Gastroesophageal sphincter (tissue), 4 donors: ENCODE measurements around the gene TUBE1. TPM values are rescaled to one million over a fixed set of nuclear protein-coding genes. Genes with fewer than 3 reads are reported as not detected.

Source experiments
- ATAC-seq: fragments of 150-250 bp; one replicate; pipeline ENCODE4 v1.9.1; 2016; ENCODE audit warnings: mild to moderate bottlenecking, moderate library complexity
- H3K27ac ChIP-seq, 4 donors: fragments of 200-600 bp; sonication (generic) in 3 of 4; 1 replicate in 3 of 4; 2 replicates in 1 of 4; pipeline ENCODE4 v1.5.1; 2016 to 2019
- H3K27me3 ChIP-seq: fragments of 200-600 bp; sonication (generic); one replicate; pipeline ENCODE4 v1.5.1; 2019
- H3K36me3 ChIP-seq, 2 donors: fragments of 200-600 bp; sonication (generic); one replicate each; pipeline ENCODE4 v1.5.1; 2019; ENCODE audit warnings: control low read depth in 1 of 2
- H3K4me1 ChIP-seq, 3 donors: fragments of 200-600 bp; sonication (generic); 1 replicate in 2 of 3; 2 replicates in 1 of 3; pipeline ENCODE4 v1.5.1; 2016 to 2019; ENCODE audit warnings: control low read depth in 2 of 3
- H3K4me3 ChIP-seq, 2 donors: fragments of 200-600 bp; sonication (generic); one replicate each; pipeline ENCODE4 v1.5.1; 2019; ENCODE audit warnings: mild to moderate bottlenecking in 1 of 2, moderate library complexity in 1 of 2
- H3K9me3 ChIP-seq, 3 donors: fragments of 200-600 bp; sonication (generic); one replicate each; pipeline ENCODE4 v1.5.1; 2017 to 2019; ENCODE audit warnings: control low read depth in 2 of 3
- CTCF ChIP-seq, 4 experiments: fragments of 200-600 bp in 2 of 4; fragments of 450-650 bp in 2 of 4; sonication (generic) in 1 of 4; IDR thresholded peaks; one replicate each; pipeline ENCODE4 v1.5.1; 2017 to 2019; ENCODE audit warnings: antibody characterized with exemption in 4 of 4, mild to moderate bottlenecking in 2 of 4, moderate library complexity in 2 of 4
- EP300 ChIP-seq: sonication (generic); formaldehyde crosslinking; IDR thresholded peaks from one replicate; pipeline ENCODE4 v1.6.1; 2017; ENCODE audit warnings: antibody characterized with exemption, mild to moderate bottlenecking
- POLR2A ChIP-seq, 2 donors: fragments of 450-650 bp; IDR thresholded peaks; one replicate each; pipeline ENCODE4 v1.6.1; 2017; ENCODE audit warnings: antibody characterized with exemption in 2 of 2, mild to moderate bottlenecking in 2 of 2, moderate library complexity in 1 of 2
- POLR2AphosphoS5 ChIP-seq: sonication (generic); formaldehyde crosslinking; IDR thresholded peaks from one replicate; pipeline ENCODE4 v1.6.1; 2017; ENCODE audit warnings: antibody characterized with exemption
- WGBS, 2 donors: methylation state at CpG; one replicate each; pipeline ENCODE4 v1.1.5; 2018; ENCODE audit warnings: low coverage in 1 of 2; 5-methylcytosine and 5-hydroxymethylcytosine counted together
- total RNA-seq, 4 donors: library from RNA; depleted of rRNA; stranded (reverse); fragments of >200 nt; gene quantifications; one replicate each; pipeline ENCODE4 v1.1.0, GENCODE V29; 2016

Gene TUBE1
- total RNA-seq, 4 donors from 2014 or later, result 17.5 to 58.2 (median 31.6) TPM

GRCh38 chr6:112033791-112034615 lies 53.3 kb downstream of the TUBE1 start:
- H3K4me3 ChIP-seq, result no peak overlapping the region
- H3K27ac ChIP-seq, result peak overlapping the region in 3 of 4 donors; percentile 44 to 69 (median 65)
- no peaks in the 10 kb centered on the region for H3K9me3 ChIP-seq
- ATAC-seq, result no peak
- H3K27me3 ChIP-seq, result no peaks in the 10 kb centered on the region
- no peaks in the 10 kb centered on the region for H3K36me3 ChIP-seq
- peaks cover 0 to 50% (median 14%) of the 10 kb centered on the region in 3 donors for H3K4me1 ChIP-seq
- WGBS, 2 donors, result 74 to 83% methylated on average over 5 to 6 of the region's 6 CpGs
- TF ChIP-seq POLR2A (IDR thresholded peaks at IDR 0.05) (no peak), CTCF (IDR thresholded peaks at IDR 0.05) (no peak), EP300 (no peak), POLR2AphosphoS5 (no peak)

- no peak for ATAC-seq
- 84 to 91% methylated on average over 6 of the region's 6 CpGs for WGBS, 2 donors
These were observed 54.6 kb downstream of the TUBE1 start for GRCh38 chr6:112032728-112033127.

GRCh38 chr6:112031960-112032359 lies 55.3 kb downstream of the TUBE1 start:
- Histone ChIP-seq H3K36me3 (no peaks in the 10 kb centered on the region), H3K4me3 (no peak overlapping the region), H3K4me1 (peaks cover 0 to 31% (median 2%) of the 10 kb centered on the region in 3 donors), H3K27me3 (no peaks in the 10 kb centered on the region), H3K27ac (no peak overlapping the region), H3K9me3 (no peaks in the 10 kb centered on the region)
- no peak for ATAC-seq
- no peak for TF ChIP-seq CTCF (IDR thresholded peaks at IDR 0.05)
- no peak for TF ChIP-seq EP300
- TF ChIP-seq POLR2AphosphoS5, result no peak
- no peak for TF ChIP-seq POLR2A (IDR thresholded peaks at IDR 0.05)
- WGBS, 2 donors, result 92 to 94% methylated on average over 6 of the region's 6 CpGs

More at GRCh38 chr6:112032728-112033127, 54.6 kb downstream of the TUBE1 start:
- TF ChIP-seq CTCF (IDR thresholded peaks at IDR 0.05) (no peak), EP300 (no peak), POLR2A (IDR thresholded peaks at IDR 0.05) (no peak), POLR2AphosphoS5 (no peak)
- H3K9me3 ChIP-seq, result no peaks in the 10 kb centered on the region
- no peak overlapping the region for H3K27ac ChIP-seq
- H3K4me1 ChIP-seq, result peaks cover 0 to 37% (median 5%) of the 10 kb centered on the region in 3 donors
- no peaks in the 10 kb centered on the region for H3K27me3 ChIP-seq
- H3K36me3 ChIP-seq, result no peaks in the 10 kb centered on the region
- H3K4me3 ChIP-seq, result no peak overlapping the region

- H3K27me3 ChIP-seq, result no peaks in the 10 kb centered on the region
- TF ChIP-seq POLR2A (IDR thresholded peaks at IDR 0.05) (no peak), EP300 (no peak), CTCF (IDR thresholded peaks at IDR 0.05) (no peak), POLR2AphosphoS5 (no peak)
- no peak overlapping the region for H3K4me3 ChIP-seq
- 26 to 32% methylated on average over 3 of the region's 3 CpGs for WGBS, 2 donors
- H3K36me3 ChIP-seq, result no peaks in the 10 kb centered on the region
- ATAC-seq, result peak; percentile 26
- peak overlapping the region in 3 of 4 donors; percentile 55 to 62 (median 59) for H3K27ac ChIP-seq
- peaks cover 0 to 31% (median 2%) of the 10 kb centered on the region in 3 donors for H3K4me1 ChIP-seq
- H3K9me3 ChIP-seq, result no peaks in the 10 kb centered on the region
These were observed 56.2 kb downstream of the TUBE1 start for GRCh38 chr6:112030961-112031660.
